HEK293 (cell line): ENCODE results near the gene TBX15.

Source experiments
- CTCF ChIA-PET: fragments of 350-600 bp; formaldehyde crosslinking; extraction: SDS; loops from one replicate; lab custom pipeline; 2021; ENCODE audit warnings: antibody characterized with exemption; lab: Yijun Ruan, JAX
- POLR2A ChIA-PET: fragments of 300-600 bp; formaldehyde crosslinking; extraction: SDS; loops from one replicate; lab custom pipeline; 2020; ENCODE audit warnings: antibody characterized with exemption, inconsistent platforms; lab: Yijun Ruan, JAX
- H3K27ac ChIP-seq: fragments of 200-500 bp; sonication (Bioruptor generic); 2 replicates; pipeline ENCODE4 v1.5.1; 2014; ENCODE audit warnings: low read depth, low read length, control low read depth, inconsistent platforms; ENCODE audit errors: extremely low read depth
- H3K36me3 ChIP-seq, 2 experiments: fragments of 200-500 bp in 1 of 2; sonication (Bioruptor generic) in 1 of 2; 1 replicate in 1 of 2; 2 replicates in 1 of 2; pipeline ENCODE4 v1.5.1; 2014 to 2017; ENCODE audit warnings: inconsistent platforms in 2 of 2, low read length in 2 of 2; ENCODE audit not compliant: control insufficient read depth in 2 of 2, insufficient read depth in 1 of 2
- H3K4me1 ChIP-seq: fragments of 200-500 bp; sonication (Bioruptor generic); 2 replicates; pipeline ENCODE4 v1.5.1; 2014; ENCODE audit warnings: mild to moderate bottlenecking, low read length, inconsistent platforms; ENCODE audit not compliant: control insufficient read depth, insufficient read depth
- H3K4me3 ChIP-seq: 2 replicates; pipeline ENCODE4 v1.5.1; 2011; ENCODE audit warnings: low read depth, mild to moderate bottlenecking, control low read depth, low read length, moderate library complexity
- H3K9me3 ChIP-seq: fragments of 200-500 bp; sonication (Bioruptor generic); 2 replicates; pipeline ENCODE4 v1.5.1; 2014; ENCODE audit warnings: low read depth, low read length, inconsistent platforms; ENCODE audit not compliant: control insufficient read depth, insufficient read depth
- KLF1 ChIP-seq: fragments of 450-650 bp; formaldehyde crosslinking; IDR thresholded peaks from 2 replicates; pipeline ENCODE4 v1.5.1; 2016; ENCODE audit warnings: missing biosample characterization, missing genetic modification characterization
- KLF7 ChIP-seq: fragments of 450-650 bp; formaldehyde crosslinking; IDR thresholded peaks from 2 replicates; pipeline ENCODE4 v1.5.1; 2016; ENCODE audit warnings: missing biosample characterization, missing genetic modification characterization, borderline replicate concordance
- TCF7L2 ChIP-seq: IDR thresholded peaks from 2 replicates; pipeline ENCODE4 v1.6.1; 2011; ENCODE audit warnings: low read depth, mild to moderate bottlenecking, inconsistent platforms, low read length, moderate library complexity, borderline replicate concordance
- ZNF24 ChIP-seq: fragments of 450-650 bp; formaldehyde crosslinking; IDR thresholded peaks from 2 replicates; pipeline ENCODE4 v1.5.1; 2016; ENCODE audit warnings: missing biosample characterization, missing genetic modification characterization
- ZNF324 ChIP-seq: fragments of 450-650 bp; formaldehyde crosslinking; IDR thresholded peaks from 2 replicates; pipeline ENCODE4 v1.5.1; 2016; ENCODE audit warnings: missing biosample characterization, missing genetic modification characterization
- ZNF354C ChIP-seq: fragments of 450-650 bp; formaldehyde crosslinking; IDR thresholded peaks from 2 replicates; pipeline ENCODE4 v1.5.1; 2016; ENCODE audit warnings: missing biosample characterization, missing genetic modification characterization, low read depth, borderline replicate concordance
- ZNF366 ChIP-seq: fragments of 450-650 bp; formaldehyde crosslinking; conservative IDR thresholded peaks from 2 replicates; pipeline ENCODE4 v1.5.1; 2016; ENCODE audit warnings: missing biosample characterization, missing genetic modification characterization
- ZNF416 ChIP-seq: fragments of 450-650 bp; formaldehyde crosslinking; IDR thresholded peaks from 2 replicates; pipeline ENCODE4 v1.5.1; 2016; ENCODE audit warnings: missing biosample characterization, missing genetic modification characterization
- ZNF433 ChIP-seq: fragments of 450-650 bp; formaldehyde crosslinking; IDR thresholded peaks from 2 replicates; pipeline ENCODE4 v1.5.1; 2016; ENCODE audit warnings: missing biosample characterization, missing genetic modification characterization, low read depth
- ZNF529 ChIP-seq: fragments of 450-650 bp; formaldehyde crosslinking; IDR thresholded peaks from 2 replicates; pipeline ENCODE4 v1.5.1; 2017; ENCODE audit warnings: missing genetic modification characterization, missing biosample characterization; ENCODE audit not compliant: insufficient replicate concordance
- ZNF548 ChIP-seq: fragments of 450-650 bp; formaldehyde crosslinking; IDR thresholded peaks from 2 replicates; pipeline ENCODE4 v1.5.1; 2016; ENCODE audit warnings: missing biosample characterization, missing genetic modification characterization
- ZSCAN23 ChIP-seq: fragments of 450-650 bp; formaldehyde crosslinking; IDR thresholded peaks from 2 replicates; pipeline ENCODE4 v1.5.1; 2016; ENCODE audit warnings: missing biosample characterization, missing genetic modification characterization
- TF ChIP-seq, protein P1 (sequence below): fragments of 450-650 bp; formaldehyde crosslinking; IDR thresholded peaks from 2 replicates; pipeline ENCODE4 v1.5.1; 2016; ENCODE audit warnings: missing biosample characterization, missing genetic modification characterization
- TF ChIP-seq, protein P2 (sequence below): fragments of 450-650 bp; formaldehyde crosslinking; IDR thresholded peaks from 2 replicates; pipeline ENCODE4 v1.5.1; 2016; ENCODE audit warnings: missing biosample characterization, missing genetic modification characterization
- TF ChIP-seq, protein P3 (sequence below): fragments of 450-650 bp; formaldehyde crosslinking; IDR thresholded peaks from 2 replicates; pipeline ENCODE4 v1.5.1; 2016; ENCODE audit warnings: missing biosample characterization, missing genetic modification characterization
- TF ChIP-seq, protein P4 (sequence below): fragments of 450-650 bp; formaldehyde crosslinking; IDR thresholded peaks from 2 replicates; pipeline ENCODE4 v1.5.1; 2017; ENCODE audit warnings: missing biosample characterization, missing genetic modification characterization
- TF ChIP-seq, protein P5 (sequence below): fragments of 450-650 bp; formaldehyde crosslinking; IDR thresholded peaks from 2 replicates; pipeline ENCODE4 v1.5.0; 2017; ENCODE audit warnings: missing biosample characterization, missing genetic modification characterization, borderline replicate concordance

The TBX15 gene

DNA sequence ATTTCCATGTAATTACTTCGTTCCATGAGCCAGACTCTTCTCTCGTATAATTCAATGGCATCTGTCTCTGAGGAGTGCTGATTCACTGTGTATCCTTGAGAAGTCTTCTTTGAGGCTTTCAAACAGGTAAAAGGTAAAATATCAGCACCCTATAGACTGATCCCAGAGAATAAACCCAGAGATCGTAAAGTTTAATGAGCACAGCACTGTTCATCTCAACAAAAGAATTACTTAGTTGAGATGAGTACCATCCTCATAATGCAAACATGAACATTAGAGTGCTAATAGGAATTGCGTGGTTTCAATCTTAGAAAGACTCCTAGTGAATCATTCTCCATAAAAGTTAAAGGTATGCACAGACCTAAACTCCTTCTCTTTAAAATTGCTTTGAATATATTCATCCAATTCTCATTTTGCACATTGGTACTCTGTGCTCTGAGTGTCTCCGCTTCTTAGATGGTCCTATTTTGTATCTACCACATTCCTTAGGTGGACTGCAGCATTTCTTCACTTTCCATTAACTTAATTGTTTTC is 97.2 kb downstream of the TBX15 start:
- Histone ChIP-seq H3K4me1 (no peaks in the 10 kb centered on the region), H3K27ac (no peak overlapping the region), H3K9me3 (no peaks in the 10 kb centered on the region), H3K4me3 (no peak overlapping the region), H3K36me3 (no peaks in the 10 kb centered on the region)
- TF ChIP-seq ZNF354C (tag by site-specific recombination) (no peak), KLF7 (tag by site-specific recombination) (no peak), ZNF529 (tag by site-specific recombination) (no peak), ZNF366 (tag by site-specific recombination) (no peak), ZNF24 (tag by site-specific recombination) (no peak), ZSCAN23 (tag by site-specific recombination) (no peak), ZNF416 (tag by site-specific recombination) (no peak), ZNF433 (tag by site-specific recombination) (no peak), TCF7L2 (no peak), ZNF548 (no peak), ZNF324 (no peak), KLF1 (tag by site-specific recombination) (no peak)
- TF ChIP-seq, protein P1, sequence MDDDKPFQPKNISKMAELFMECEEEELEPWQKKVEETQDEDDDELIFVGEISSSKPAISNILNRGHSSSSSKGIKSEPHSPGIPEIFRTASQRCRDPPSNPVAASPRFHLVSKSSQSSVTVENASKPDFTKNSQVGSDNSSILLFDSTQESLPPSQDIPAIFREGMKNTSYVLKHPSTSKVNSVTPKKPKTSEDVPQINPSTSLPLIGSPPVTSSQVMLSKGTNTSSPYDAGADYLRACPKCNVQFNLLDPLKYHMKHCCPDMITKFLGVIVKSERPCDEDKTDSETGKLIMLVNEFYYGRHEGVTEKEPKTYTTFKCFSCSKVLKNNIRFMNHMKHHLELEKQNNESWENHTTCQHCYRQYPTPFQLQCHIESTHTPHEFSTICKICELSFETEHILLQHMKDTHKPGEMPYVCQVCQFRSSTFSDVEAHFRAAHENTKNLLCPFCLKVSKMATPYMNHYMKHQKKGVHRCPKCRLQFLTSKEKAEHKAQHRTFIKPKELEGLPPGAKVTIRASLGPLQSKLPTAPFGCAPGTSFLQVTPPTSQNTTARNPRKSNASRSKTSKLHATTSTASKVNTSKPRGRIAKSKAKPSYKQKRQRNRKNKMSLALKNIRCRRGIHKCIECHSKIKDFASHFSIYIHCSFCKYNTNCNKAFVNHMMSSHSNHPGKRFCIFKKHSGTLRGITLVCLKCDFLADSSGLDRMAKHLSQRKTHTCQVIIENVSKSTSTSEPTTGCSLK (tag by site-specific recombination) = no peak
- TF ChIP-seq, protein P2, sequence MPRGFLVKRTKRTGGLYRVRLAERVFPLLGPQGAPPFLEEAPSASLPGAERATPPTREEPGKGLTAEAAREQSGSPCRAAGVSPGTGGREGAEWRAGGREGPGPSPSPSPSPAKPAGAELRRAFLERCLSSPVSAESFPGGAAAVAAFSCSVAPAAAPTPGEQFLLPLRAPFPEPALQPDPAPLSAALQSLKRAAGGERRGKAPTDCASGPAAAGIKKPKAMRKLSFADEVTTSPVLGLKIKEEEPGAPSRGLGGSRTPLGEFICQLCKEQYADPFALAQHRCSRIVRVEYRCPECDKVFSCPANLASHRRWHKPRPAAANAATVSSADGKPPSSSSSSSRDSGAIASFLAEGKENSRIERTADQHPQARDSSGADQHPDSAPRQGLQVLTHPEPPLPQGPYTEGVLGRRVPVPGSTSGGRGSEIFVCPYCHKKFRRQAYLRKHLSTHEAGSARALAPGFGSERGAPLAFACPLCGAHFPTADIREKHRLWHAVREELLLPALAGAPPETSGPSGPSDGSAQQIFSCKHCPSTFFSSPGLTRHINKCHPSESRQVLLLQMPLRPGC (tag by site-specific recombination) = no peak
- TF ChIP-seq, protein P3, sequence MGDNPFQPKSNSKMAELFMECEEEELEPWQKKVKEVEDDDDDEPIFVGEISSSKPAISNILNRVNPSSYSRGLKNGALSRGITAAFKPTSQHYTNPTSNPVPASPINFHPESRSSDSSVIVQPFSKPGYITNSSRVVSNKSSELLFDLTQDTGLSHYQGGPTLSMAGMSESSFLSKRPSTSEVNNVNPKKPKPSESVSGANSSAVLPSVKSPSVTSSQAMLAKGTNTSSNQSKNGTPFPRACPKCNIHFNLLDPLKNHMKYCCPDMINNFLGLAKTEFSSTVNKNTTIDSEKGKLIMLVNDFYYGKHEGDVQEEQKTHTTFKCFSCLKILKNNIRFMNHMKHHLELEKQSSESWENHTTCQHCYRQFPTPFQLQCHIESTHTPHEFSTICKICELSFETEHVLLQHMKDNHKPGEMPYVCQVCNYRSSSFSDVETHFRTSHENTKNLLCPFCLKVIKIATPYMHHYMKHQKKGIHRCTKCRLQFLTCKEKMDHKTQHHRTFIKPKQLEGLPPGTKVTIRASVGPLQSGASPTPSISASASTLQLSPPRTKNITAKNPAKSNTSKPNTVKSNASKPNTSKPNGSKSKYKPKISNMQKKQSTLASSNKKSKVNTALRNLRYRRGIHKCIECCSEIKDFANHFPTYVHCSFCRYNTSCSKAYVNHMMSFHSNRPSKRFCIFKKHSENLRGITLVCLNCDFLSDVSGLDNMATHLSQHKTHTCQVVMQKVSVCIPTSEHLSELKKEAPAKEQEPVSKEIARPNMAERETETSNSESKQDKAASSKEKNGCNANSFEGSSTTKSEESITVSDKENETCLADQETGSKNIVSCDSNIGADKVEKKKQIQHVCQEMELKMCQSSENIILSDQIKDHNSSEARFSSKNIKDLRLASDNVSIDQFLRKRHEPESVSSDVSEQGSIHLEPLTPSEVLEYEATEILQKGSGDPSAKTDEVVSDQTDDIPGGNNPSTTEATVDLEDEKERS (tag by site-specific recombination) = no peak
- TF ChIP-seq, protein P4, sequence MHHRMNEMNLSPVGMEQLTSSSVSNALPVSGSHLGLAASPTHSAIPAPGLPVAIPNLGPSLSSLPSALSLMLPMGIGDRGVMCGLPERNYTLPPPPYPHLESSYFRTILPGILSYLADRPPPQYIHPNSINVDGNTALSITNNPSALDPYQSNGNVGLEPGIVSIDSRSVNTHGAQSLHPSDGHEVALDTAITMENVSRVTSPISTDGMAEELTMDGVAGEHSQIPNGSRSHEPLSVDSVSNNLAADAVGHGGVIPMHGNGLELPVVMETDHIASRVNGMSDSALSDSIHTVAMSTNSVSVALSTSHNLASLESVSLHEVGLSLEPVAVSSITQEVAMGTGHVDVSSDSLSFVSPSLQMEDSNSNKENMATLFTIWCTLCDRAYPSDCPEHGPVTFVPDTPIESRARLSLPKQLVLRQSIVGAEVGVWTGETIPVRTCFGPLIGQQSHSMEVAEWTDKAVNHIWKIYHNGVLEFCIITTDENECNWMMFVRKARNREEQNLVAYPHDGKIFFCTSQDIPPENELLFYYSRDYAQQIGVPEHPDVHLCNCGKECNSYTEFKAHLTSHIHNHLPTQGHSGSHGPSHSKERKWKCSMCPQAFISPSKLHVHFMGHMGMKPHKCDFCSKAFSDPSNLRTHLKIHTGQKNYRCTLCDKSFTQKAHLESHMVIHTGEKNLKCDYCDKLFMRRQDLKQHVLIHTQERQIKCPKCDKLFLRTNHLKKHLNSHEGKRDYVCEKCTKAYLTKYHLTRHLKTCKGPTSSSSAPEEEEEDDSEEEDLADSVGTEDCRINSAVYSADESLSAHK = no peak
- TF ChIP-seq, protein P5, sequence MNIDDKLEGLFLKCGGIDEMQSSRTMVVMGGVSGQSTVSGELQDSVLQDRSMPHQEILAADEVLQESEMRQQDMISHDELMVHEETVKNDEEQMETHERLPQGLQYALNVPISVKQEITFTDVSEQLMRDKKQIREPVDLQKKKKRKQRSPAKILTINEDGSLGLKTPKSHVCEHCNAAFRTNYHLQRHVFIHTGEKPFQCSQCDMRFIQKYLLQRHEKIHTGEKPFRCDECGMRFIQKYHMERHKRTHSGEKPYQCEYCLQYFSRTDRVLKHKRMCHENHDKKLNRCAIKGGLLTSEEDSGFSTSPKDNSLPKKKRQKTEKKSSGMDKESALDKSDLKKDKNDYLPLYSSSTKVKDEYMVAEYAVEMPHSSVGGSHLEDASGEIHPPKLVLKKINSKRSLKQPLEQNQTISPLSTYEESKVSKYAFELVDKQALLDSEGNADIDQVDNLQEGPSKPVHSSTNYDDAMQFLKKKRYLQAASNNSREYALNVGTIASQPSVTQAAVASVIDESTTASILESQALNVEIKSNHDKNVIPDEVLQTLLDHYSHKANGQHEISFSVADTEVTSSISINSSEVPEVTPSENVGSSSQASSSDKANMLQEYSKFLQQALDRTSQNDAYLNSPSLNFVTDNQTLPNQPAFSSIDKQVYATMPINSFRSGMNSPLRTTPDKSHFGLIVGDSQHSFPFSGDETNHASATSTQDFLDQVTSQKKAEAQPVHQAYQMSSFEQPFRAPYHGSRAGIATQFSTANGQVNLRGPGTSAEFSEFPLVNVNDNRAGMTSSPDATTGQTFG (tag by site-specific recombination) = no peak
- CTCF ChIA-PET = no interaction called here
- POLR2A ChIA-PET = no interaction called here
